IPS-15b (cell line): ENCODE measurements around the gene ADGRB3.

ENCODE experiments used
- H3K27me3 ChIP-seq: one replicate; pipeline ENCODE4 v1.6.1; 2013; ENCODE audit warnings: low read length; ENCODE audit not compliant: control insufficient read depth, insufficient read depth
- H3K36me3 ChIP-seq: one replicate; pipeline ENCODE4 v1.6.1; 2013; ENCODE audit warnings: low read length; ENCODE audit not compliant: control insufficient read depth, insufficient read depth
- H3K4me1 ChIP-seq: one replicate; pipeline ENCODE4 v1.6.1; 2013; ENCODE audit warnings: mild to moderate bottlenecking, low read length; ENCODE audit not compliant: control insufficient read depth, insufficient read depth
- H3K4me3 ChIP-seq: one replicate; pipeline ENCODE4 v1.5.1; 2013; ENCODE audit warnings: low read depth, low read length
- H3K9ac ChIP-seq: one replicate; pipeline ENCODE4 v1.6.1; 2013; ENCODE audit warnings: low read depth, mild to moderate bottlenecking, low read length
- H3K9me3 ChIP-seq: one replicate; pipeline ENCODE4 v1.6.1; 2013; ENCODE audit warnings: mild to moderate bottlenecking, low read length; ENCODE audit not compliant: control insufficient read depth, insufficient read depth

The ADGRB3 gene

DNA sequence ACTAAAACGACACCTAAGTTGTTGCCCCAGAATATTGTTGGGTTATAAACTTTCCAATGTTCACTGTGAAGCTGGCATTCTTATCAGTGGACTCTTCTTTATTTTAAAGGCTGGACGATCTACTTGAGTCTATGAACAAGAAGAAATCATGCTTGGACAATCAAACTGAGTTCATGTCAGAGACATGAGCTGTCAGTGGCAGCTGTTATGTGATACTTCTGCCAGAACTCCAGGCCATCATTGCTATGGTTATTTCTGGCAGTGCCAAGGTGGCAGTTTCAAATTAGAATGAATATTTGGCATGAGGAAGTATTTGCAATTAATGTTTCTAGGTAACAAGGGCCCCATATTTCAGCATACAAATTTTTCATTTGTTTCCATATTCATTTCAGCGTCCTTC, 744.4 kb downstream of the ADGRB3 start:
- H3K4me3 ChIP-seq, result no peak overlapping the region
- H3K27me3 ChIP-seq, result no peaks in the 10 kb centered on the region
- no peaks in the 10 kb centered on the region for H3K36me3 ChIP-seq
- no peaks in the 10 kb centered on the region for H3K9me3 ChIP-seq
- no peaks in the 10 kb centered on the region for H3K4me1 ChIP-seq
- H3K9ac ChIP-seq, result no peak overlapping the region

- H3K27me3 ChIP-seq, result no peaks in the 10 kb centered on the region
- H3K9ac ChIP-seq, result no peak overlapping the region
- no peaks in the 10 kb centered on the region for H3K4me1 ChIP-seq
- H3K9me3 ChIP-seq, result no peaks in the 10 kb centered on the region
- no peak overlapping the region for H3K4me3 ChIP-seq
- H3K36me3 ChIP-seq, result no peaks in the 10 kb centered on the region
Measured at GRCh38 chr6:69383627-69384026, 748.5 kb downstream of the ADGRB3 start.

- Histone ChIP-seq H3K4me3 (no peak overlapping the region), H3K9ac (no peak overlapping the region), H3K9me3 (no peaks in the 10 kb centered on the region), H3K36me3 (no peaks in the 10 kb centered on the region), H3K4me1 (no peaks in the 10 kb centered on the region), H3K27me3 (no peaks in the 10 kb centered on the region)
Measured at GRCh38 chr6:69386426-69386825, 751.3 kb downstream of the ADGRB3 start.

GRCh38 chr6:69390125-69390524, 755.0 kb downstream of the ADGRB3 start:
- no peak overlapping the region for H3K4me3 ChIP-seq
- no peaks in the 10 kb centered on the region for H3K4me1 ChIP-seq
- H3K9me3 ChIP-seq, result no peaks in the 10 kb centered on the region
- no peaks in the 10 kb centered on the region for H3K36me3 ChIP-seq
- no peaks in the 10 kb centered on the region for H3K27me3 ChIP-seq
- no peak overlapping the region for H3K9ac ChIP-seq

DNA sequence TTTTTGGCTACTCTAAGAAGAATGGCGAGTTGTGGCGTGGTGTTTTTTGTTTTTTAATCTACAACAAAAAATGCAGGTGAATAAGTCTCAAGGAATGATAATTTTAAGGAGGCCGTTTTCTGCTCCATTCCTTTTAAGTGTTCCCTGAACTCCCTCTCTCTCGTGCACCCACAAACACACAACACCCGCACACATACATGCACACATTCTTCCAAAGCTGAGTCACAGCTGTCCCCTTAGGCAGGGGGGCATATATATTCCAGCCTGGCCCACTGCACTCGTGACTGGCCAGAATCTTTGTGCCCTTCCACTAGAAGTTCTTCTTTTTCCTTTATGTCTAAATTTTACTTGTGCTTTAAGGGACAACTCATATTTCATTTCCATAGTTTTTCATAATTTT, 756.0 kb downstream of the ADGRB3 start:
- Histone ChIP-seq H3K4me1 (no peaks in the 10 kb centered on the region), H3K9ac (no peak overlapping the region), H3K27me3 (no peaks in the 10 kb centered on the region), H3K4me3 (no peak overlapping the region), H3K36me3 (no peaks in the 10 kb centered on the region), H3K9me3 (no peaks in the 10 kb centered on the region)

DNA sequence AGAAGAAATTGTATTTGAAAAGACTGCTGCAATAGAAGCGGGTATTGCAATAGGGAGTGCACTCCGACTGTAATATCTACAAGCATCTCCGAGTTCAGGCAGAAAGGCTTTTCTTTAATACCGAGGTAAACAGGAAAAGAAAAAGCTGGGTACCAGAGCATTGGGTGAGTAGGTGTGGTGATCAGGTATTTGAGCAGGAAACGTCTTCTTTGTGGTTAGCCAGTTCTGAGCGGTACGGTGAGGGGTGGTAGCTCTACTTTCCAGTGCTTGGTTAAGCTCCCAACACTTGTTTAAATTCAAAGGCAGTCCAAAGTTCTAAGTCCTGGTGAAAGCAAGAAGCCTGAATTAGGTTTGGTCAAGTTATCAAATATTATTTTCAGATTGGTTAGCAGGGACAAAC, 757.7 kb downstream of the ADGRB3 start:
- no peak overlapping the region for H3K9ac ChIP-seq
- no peaks in the 10 kb centered on the region for H3K27me3 ChIP-seq
- no peak overlapping the region for H3K4me3 ChIP-seq
- no peaks in the 10 kb centered on the region for H3K4me1 ChIP-seq
- no peaks in the 10 kb centered on the region for H3K36me3 ChIP-seq
- no peaks in the 10 kb centered on the region for H3K9me3 ChIP-seq

- no peaks in the 10 kb centered on the region for H3K27me3 ChIP-seq
- no peaks in the 10 kb centered on the region for H3K36me3 ChIP-seq
- H3K4me1 ChIP-seq, result no peaks in the 10 kb centered on the region
- no peaks in the 10 kb centered on the region for H3K9me3 ChIP-seq
- H3K4me3 ChIP-seq, result no peak overlapping the region
- no peak overlapping the region for H3K9ac ChIP-seq
Measured at GRCh38 chr6:69398311-69398710, 763.2 kb downstream of the ADGRB3 start.

DNA sequence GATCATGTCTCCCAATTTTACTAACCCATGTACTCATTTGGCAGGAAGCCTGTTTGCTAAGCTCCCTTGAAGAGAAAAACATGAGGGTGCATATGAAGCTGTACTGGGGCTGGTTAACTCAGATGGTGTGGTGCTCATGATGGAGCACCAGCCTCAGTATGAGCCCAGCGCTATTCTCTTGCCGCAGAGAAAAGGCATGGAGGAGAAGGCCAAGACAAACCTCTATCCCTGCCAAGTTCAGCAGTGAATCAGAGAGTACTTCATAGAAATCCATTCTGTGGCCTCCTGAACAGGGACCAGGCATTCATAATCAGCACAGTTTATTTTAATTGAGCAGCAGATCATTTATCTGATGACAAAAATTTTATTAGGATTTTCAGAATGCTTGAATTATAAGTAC, 763.6 kb downstream of the ADGRB3 start:
- no peaks in the 10 kb centered on the region for H3K4me1 ChIP-seq
- H3K4me3 ChIP-seq, result no peak overlapping the region
- H3K36me3 ChIP-seq, result no peaks in the 10 kb centered on the region
- no peak overlapping the region for H3K9ac ChIP-seq
- no peaks in the 10 kb centered on the region for H3K9me3 ChIP-seq
- H3K27me3 ChIP-seq, result no peaks in the 10 kb centered on the region

DNA sequence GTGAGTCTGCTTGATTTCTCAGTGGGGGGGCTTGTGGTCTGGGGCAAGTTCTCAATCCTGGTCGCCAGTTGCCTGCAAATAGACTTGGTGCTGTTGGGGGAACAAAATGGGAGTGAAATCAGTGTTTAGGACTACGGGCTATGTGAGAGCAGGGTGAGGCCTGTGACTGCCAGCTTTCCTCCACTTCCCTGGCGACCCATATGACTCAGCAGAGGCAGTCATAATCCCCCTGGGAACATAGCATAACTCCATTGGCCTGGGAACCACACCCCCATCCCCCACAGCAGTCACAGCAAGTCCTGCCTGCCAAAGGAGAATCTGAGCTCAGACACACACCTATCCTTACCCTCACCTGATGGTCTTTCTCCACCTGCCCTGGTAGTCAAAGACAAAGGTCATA, 773.8 kb downstream of the ADGRB3 start:
- H3K4me3 ChIP-seq, result no peak overlapping the region

GRCh38 chr6:69416776-69417175, 781.7 kb downstream of the ADGRB3 start:
- no peak overlapping the region for H3K4me3 ChIP-seq
- no peak overlapping the region for H3K9ac ChIP-seq
- no peaks in the 10 kb centered on the region for H3K27me3 ChIP-seq
- H3K36me3 ChIP-seq, result no peaks in the 10 kb centered on the region
- H3K4me1 ChIP-seq, result no peaks in the 10 kb centered on the region
- no peaks in the 10 kb centered on the region for H3K9me3 ChIP-seq

More for the DNA sequence above, 773.8 kb downstream of the ADGRB3 start:
- Histone ChIP-seq H3K9ac (no peak overlapping the region), H3K9me3 (no peaks in the 10 kb centered on the region), H3K36me3 (no peaks in the 10 kb centered on the region), H3K4me1 (no peaks in the 10 kb centered on the region), H3K27me3 (no peaks in the 10 kb centered on the region)

DNA sequence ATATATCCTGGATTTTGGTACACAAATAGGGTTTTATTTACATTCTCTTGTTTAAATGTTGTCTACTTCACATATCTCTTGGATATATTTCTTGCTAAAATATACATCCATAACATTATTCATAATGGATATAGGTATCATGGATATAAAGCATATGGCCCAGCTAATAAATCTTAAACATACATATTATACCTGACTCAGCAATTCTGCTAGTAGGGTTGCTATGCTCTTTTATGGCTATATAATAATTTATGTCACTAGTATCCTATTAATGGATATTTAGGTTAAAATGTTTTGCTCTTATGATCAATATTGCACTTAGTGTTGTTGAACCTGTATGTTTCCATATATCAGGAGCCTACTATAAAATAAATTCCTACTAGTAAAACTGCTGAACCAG, 786.2 kb downstream of the ADGRB3 start:
- H3K9ac ChIP-seq, result no peak overlapping the region
- H3K36me3 ChIP-seq, result no peaks in the 10 kb centered on the region
- H3K27me3 ChIP-seq, result no peaks in the 10 kb centered on the region
- H3K9me3 ChIP-seq, result no peaks in the 10 kb centered on the region
- H3K4me3 ChIP-seq, result no peak overlapping the region
- H3K4me1 ChIP-seq, result no peaks in the 10 kb centered on the region

DNA sequence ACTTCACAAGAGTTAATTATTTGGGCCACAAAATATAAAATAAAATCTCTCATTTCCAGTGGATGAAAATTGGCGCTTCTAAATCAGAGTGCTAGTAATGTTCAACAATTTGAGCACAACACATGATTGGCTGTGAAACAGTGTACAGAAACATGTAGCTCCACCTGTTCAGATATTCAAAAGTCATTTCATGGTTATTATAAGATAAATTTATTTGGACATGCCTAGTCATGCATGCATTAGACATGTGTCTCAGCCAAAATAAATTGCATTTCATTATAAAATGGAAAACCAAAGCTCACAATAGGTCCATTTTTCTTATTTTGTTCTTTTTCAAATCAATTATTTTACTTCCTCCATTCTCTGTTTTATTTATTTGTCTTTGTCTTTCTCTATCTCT, 786.9 kb downstream of the ADGRB3 start:
- no peaks in the 10 kb centered on the region for H3K36me3 ChIP-seq
- H3K9ac ChIP-seq, result no peak overlapping the region
- H3K27me3 ChIP-seq, result no peaks in the 10 kb centered on the region
- H3K4me3 ChIP-seq, result no peak overlapping the region
- no peaks in the 10 kb centered on the region for H3K4me1 ChIP-seq
- no peaks in the 10 kb centered on the region for H3K9me3 ChIP-seq

DNA sequence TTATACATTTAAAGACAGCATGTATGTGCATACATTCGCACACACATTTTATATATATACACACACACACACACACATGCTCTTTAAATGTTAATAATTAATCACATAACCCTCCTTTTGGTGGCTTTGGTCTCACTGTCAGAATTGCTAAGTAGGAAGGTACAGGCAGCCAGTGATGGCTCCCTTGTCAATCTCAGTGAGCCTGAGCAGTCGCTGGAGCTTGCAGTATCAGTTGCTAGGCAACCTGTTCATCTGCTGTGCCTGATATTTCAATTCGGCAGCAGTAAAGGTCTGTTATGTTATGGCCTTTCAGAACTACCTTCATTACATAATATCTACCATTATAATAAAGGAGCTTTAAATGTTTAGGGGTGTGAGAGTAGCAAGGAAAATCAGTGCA, 787.4 kb downstream of the ADGRB3 start:
- H3K9me3 ChIP-seq, result no peaks in the 10 kb centered on the region
- no peaks in the 10 kb centered on the region for H3K4me1 ChIP-seq
- no peak overlapping the region for H3K9ac ChIP-seq
- H3K27me3 ChIP-seq, result no peaks in the 10 kb centered on the region
- no peak overlapping the region for H3K4me3 ChIP-seq
- H3K36me3 ChIP-seq, result no peaks in the 10 kb centered on the region
